Measurements from ENCODE around the gene JADE3.
A peak's percentile ranks its signal among the peaks of the same experiment; 100 is the strongest.
"Not testable (repeated sequence)": the region's sequence is repeated elsewhere in the genome, so short reads cannot be mapped to it uniquely, and the experiment has no call there.

The JADE3 gene

DNA sequence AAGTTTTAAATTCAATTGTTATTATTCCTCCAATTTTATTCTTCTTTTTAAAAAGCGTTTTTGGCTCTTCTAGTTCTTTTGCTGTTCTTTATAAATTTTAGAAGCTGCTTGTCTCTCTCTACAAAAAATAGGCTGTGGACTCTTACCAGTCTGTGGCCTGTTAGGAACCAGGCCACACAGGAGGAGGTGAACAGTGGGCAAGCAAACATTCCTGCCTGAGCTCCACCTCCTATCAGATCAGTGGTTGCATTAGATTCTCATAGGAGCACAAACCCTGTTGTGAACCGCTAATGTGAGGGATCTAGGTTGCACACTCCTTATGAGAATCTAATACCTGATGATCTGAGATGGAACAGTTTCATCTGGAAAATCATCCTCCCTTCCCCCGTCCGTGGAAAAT lies 23.1 kb downstream of the JADE3 start:
- DNase-seq (ENCODE audit: low spot score), result no peak

DNA sequence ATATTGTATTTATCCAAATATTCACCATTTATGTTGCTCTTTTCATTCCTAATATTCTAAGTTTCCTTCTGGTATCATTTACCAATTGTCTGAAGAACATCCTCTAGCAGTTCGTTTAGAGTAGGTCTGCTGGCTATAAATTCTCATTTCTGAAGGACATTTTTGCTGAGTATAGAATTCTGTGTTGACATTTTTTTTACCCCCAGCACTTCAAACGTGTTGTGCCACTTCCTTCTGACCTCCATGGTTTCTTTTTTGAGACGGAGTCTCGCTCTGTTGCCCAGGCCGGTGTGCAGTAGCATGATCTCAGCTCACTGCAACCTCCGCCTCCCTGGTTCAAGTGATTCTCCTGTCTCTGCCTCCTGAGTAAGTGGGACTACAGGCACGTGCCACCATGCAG lies 26.4 kb downstream of the JADE3 start:
- no peak for DNase-seq (ENCODE audit: low spot score)

DNA sequence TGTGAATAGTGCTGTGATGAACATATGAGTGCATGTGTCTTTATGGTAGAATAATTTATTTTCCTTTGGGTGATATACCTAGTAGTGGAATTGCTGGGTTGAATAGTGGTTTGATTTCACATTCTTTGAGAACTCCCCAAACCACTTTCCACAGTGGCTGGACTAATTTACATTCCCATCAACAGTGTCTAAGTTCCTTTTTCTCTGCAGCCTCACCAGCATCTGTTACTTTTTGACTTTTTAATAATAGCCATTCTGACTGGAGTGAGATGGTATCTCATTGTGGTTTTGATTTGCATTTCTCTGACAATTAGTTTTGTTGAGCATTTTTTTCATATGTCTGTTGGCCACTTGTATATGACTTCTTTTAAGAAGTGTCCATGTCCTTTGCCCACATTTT lies 29.1 kb downstream of the JADE3 start:
- DNase-seq (ENCODE audit: low spot score), result no peak

DNA sequence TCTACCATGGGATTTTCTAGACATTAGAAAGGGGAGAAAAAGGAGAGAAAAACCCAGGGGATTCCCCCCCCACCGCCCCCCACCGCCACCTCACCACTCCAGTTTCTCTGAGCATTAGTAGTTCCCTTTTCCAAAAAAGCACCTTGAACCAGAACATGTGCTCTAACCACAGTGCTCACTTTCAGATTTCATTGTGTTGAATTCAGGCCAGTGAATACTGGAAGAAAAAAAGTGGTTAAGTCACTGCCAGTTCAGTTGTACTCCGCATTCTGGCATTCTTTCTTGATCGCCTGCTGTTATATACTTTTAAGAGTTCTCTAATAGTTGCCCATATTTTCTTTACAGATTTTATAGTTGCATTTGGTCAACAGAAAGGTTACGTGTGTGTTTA lies 40.9 kb downstream of the JADE3 start:
- no peak for DNase-seq (ENCODE audit: low spot score)

DNA sequence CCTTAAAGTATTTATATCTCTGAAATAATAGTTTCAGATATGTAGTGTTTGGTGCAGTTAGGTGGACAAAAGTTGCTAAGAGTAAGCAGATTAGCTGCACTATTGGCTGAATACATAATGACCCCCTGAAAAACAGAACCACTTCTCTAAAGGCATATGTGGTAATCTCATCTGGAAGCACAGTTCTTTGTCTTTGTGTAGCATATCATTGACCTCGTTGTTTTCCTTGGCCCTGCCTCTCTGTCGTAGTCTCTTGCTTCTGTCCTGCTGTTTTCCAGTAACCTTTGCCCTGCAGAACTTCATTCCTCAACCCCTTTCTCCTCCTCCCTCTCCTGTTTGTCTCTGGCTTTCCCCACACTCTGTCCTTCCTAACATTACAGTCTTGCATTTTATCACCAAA lies 41.4 kb downstream of the JADE3 start:
- no peak for DNase-seq (ENCODE audit: low spot score)

DNA sequence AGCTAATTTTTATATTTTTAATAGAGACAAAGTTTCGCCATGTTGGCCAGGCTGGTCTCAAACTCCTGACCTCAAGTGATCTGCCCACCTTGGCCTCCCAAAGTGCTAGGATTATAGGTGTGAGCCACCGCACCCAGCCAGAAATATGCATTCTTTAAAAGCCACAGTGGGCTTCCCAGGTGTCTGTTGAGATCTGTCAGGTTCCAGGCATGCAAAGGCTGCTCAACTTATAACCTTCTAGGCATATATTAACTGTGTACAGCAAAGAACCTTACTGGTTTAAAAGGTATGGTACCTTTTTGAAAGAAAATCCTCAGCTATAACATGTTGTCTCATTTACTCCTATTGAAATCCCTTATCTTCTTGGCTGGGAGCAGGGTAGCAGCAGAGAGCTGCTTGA lies 42.5 kb downstream of the JADE3 start:
- no peak for DNase-seq (ENCODE audit: low spot score)

DNA sequence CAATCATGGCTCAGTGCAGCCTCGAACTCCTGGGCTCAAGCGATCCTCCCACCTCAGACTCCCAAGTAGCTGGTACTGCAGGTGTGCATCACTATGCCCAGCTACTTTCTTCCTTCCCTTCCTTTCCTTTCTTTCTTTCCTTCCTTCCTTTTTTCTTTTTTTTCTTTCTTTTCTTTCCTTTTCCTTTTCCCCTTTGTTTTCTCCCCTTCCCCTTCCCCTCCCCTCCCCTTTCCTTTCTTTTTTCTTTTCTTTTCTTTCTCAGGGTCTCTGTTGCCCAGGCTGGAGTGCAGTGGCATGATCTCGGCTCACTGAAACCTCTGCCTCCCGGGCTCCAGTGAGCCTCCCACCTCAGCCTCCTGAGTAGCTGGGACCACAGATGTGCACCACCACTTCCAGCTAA lies 44.4 kb downstream of the JADE3 start:
- DNase-seq (ENCODE audit: low spot score), result not testable (repeated sequence)

DNA sequence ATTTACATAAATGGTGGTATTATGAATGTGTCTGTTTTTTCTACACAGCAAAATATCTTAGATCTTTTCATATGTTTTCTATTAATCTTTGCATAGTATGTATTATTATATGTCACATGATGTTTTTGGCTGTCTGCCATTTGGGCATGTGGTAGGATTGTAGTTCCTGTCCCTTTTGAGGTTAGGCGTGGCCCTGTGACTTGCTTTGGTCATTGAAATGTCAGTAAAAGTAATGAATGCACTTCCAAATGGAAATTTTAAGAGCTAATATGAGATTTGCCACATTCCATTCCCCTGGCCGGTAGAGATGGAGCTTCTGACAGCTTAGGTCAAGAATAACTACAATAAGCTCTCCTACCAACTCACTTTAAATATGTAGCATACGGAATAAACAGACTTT lies 45.1 kb downstream of the JADE3 start:
- no peak for DNase-seq (ENCODE audit: low spot score)

DNA sequence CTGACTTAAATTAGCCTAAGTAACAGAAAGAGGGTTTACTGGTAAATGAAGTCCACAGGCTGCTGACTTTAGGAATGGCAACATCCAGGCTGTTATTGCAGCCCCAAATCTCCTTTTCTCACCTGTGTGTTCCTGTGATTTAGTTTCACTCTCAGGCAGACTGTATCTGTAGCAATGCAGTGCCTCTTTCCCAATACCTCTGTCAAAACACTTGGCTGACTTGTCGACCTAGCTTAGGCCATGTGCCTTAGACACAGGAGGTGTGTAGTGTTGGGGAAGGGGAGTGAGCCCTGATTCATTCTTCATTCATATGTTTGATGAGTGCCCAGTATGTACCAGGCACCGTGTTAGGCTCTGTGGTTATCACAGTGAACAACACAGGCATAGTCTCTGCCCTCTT lies 46.9 kb downstream of the JADE3 start:
- DNase-seq (ENCODE audit: low spot score), result no peak

DNA sequence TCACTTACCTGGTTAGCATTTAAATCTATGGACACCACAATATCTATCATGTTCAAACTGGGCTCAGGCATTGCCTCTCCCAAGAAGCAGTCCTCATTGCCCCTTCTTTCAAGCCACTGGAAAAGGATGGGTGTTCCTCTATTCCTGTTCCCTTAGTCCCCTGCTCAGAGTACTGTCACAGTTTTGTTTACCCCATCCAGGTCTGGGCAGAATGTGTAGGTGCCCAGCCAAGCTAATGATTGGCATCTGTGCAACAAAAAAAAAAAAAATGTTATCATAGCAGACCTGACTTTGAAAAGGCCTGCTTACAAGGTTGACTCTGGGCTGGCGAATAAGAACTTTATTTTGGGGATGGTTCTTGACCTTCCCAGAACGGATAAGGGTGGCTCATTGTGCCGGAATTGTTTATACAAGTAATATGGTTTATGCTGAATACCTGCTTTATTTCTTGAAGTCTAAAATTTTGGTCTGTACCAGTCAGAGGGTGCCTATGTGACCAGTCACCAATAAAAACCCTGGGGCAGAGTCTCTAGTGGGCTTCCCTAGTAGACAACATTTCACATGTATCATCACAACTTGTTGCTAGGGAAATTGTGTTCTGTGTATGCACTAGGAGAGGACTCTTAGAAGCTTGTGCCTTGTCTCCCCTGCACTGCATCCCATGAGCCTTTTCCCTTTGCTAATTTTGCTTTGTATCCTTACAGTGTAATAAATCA lies 47.9 kb downstream of the JADE3 start:
- DNase-seq (ENCODE audit: low spot score), result no peak

DNA sequence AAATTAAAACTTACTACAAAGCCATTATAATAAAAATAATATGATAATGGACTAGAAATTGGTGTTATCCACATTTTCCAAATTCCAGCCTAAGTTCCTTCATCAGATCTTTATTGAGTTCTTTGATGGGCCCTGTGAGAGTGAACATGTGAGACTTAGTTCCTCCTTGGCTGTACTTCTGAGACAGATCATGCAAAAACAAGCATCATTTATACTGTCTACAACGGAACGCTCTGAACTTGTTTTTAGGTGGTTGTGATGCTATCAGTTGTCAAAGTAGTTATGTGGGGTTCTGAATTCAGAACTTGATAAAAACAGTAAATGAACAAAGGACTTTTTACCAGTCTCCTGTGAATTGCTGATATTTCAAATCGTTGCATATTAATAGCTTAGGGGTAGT lies 48.9 kb downstream of the JADE3 start:
- DNase-seq (ENCODE audit: low spot score), result no peak

DNA sequence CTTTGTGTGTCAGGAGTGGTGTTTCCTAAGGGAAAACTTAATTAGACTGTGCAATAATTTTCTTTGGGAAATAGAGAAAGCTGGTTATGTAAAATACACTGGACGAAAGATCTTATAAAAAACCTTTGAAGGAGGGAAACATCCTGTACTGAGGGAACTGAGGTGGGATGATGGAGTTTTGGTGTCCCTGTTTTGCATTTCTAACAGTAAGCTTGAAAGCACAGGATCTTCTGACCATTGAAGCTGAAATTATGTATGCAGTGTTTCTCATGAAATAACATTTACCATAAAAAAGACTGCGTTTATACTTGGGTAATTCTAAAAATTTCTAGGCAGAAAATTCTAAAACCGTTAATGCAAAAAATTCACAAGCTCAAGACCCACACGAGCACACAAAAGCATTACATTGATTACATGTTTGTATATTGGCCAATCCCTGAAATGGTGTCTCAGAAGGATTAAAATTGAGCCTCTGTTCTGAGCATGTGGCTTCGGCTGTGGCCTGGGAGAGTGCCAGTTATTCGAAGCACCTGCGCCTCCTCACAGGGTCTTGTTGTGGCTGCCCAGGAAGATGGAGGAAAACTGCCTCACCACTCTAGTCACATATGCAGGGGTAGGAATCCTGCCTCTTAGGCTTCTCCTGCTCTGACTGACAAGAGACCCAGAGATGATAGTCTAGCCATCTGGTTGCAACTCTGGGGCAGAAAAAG lies 49.5 kb downstream of the JADE3 start:
- peak; percentile 15 for DNase-seq (ENCODE audit: low spot score)

DNA sequence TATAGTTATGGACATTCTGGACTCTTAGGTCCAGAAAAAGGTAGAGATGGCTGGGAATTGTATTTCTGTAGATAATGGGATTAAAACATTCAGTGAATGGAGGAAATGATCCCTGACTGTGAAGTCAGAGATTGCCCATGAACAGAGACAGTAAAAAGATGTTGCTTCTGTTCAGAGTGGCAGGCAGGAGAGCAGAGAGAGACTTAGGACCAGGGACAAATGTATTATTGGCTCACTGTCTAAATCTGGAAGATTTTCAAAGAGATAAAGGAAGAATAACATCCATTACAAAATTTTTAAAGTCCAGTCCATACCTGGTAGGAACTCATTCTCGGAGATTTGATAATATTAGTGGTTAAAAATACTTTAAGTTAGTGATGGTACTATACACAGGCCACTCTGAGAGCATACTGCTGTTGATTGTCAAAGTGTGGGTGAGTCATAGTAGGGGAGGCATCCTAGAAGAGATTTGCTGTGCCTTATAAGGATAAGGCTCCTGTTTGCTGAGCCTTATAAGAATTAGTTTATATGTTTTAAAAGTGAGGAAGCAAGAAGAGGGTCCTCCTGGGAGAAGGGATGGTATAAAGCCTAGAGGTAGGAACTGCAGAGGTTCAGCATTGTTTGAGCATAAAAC lies 53.0 kb downstream of the JADE3 start:
- DNase-seq (ENCODE audit: low spot score), result no peak

DNA sequence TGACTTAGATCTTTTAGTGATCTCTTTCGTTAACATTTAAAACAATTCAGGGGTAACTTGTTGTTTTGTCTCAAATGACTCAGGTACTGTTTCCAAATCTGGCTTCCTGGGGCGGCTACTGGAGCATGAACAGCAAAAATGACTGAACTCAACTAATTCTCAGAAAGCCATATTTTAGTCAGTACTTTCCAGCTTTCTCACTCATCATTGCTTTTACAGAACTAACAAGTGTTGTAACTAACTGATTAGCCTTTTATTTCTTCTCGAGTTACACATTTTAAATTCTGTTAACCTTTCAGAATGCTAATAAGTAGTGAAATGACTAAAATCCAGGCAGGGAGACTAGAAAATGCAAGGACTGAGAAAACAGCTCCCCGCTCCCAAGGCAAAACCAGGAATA lies 55.3 kb downstream of the JADE3 start:
- no peak for DNase-seq (ENCODE audit: low spot score)

DNA sequence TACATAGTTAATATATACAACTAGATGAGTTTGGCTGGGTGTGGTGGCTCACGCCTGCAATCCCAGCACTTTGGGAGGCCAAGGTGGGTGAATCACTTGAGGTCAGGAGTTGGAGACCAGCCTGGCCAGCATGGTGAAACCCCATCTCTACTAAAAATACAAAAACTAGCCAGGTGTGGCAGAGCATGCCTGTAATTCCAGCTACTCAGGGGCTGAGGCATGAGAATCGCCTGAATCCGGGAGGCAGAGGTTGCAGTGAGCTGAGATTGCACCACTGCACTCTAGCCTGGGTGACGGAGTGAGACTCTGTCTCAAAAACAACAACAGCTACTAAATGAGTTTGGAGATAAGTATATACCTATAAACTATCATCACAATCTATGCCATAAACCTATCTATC lies 64.8 kb downstream of the JADE3 start:
- DNase-seq (ENCODE audit: low spot score), result not testable (repeated sequence)

DNA sequence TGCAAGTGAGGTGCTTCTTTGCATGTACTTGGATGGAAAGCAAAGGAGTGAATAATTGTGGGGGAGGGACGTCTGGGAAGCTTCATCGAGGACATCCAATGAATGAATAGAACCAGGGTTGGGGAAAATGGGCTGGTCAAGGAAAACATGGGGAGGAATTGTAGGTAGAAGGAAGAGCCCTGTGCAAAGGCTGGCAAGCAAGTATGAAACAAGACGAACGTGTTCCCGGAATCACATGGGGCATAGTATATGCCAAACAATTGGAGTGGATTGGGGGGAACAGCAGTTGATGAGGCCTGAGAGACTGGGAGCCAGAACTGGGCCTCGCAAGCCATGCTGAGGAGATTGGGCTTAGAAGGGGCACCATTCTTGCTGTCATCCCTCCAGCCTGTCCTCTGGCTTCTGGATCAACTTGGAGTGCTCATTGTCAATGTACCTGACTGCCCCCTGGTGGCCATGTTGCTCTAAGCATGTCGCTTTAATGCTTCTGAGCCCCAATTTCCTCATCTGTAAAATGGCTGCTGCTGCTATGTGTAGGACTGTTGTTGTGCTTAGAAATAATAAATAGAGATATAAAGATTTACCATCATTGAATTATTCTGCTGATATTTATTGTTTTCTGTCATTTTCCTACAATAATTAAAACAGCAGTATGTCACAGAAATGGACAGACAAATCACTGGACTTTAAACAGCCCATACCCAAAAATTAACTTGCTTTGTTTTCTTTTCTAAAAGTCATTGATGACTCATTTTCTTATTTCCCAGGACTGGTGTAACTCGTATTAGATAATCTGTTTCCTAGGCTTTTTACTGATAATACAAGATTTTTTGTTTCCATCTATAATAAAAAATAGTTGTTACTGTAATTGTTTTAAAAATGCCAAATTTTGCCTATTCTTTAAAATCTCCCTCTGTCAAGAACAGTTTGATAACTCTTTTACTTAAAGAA lies 66.4 kb downstream of the JADE3 start:
- DNase-seq (ENCODE audit: low spot score), result peak; percentile 46

DNA sequence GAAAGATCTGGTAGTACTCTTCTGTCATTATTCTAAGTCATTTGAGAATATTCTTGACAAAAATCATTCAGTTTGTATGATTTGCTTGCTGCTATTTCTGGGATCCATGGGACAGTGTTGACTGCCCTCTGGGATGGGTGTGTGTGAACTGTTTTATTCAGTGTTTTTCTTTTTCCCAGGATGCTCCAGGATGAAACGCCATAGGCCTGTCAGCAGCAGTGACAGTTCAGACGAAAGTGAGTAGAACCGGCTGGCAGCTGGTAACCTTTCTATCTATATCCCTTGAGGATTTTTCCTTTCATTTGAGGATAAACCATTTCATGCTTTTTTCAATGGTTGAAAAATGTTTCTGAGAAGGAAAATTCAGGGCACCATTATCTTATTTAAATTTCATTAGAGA lies 72.5 kb downstream of the JADE3 start:
- DNase-seq (ENCODE audit: low spot score), result no peak

DNA sequence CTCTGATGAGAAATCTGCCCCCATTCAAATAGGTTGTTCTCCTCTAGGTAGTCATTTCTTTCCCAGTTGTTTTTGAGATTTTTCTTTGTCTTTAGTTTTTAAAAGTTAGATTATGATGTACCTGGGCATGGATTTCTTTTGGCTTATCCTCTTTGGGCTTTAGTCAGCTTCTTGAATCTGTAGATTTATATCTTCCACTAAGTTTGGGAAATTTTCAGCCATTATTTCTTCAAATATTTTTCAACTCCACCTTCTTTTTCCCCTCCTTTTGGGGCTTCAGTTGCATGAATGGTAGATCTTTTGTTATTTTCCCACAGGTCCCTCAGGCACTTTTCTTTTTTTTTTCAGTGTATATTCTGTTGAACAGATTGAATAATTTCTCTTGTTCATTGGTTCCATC lies 77.3 kb downstream of the JADE3 start:
- DNase-seq (ENCODE audit: low spot score), result no peak

DNA sequence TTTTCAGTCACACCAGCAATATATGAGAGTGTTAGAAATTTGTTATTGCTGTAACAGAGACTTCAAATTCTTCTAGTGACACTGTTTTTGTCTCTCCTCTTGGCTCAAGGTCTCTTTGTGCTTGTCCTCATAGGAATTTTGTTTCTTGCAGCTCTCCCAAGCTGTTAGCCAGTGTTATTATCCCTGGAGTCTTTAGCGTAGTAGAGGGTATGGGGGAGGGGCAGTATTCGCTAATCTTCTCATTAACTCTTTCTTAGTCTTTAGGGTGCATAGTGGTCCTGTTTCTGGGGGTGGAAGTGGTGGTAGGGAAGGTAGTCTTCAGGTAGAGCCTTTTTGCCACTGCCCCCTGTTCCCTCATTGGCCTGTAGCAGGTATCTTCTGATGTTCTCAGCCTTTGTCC lies 79.4 kb downstream of the JADE3 start:
- DNase-seq (ENCODE audit: low spot score), result no peak

DNA sequence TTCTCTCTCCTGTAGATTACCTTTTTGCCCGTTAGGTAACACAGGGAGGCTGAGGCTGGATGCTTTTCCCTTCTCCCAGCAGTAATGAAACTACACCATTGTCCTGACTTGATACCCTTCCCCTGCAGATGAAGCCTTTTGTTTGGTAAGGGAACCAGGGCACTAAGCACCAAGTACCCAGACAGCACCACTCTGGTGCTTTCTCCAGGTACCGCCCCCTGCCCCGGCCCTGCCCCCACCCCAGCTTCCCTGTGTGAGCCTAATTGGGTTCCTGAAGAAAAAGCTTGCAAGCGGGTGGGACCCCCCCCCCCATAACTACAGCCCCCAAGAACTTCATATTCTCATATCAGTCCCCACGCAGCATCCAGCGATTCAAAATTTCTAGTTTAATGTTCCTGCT lies 79.8 kb downstream of the JADE3 start:
- DNase-seq (ENCODE audit: low spot score), result no peak

DNA sequence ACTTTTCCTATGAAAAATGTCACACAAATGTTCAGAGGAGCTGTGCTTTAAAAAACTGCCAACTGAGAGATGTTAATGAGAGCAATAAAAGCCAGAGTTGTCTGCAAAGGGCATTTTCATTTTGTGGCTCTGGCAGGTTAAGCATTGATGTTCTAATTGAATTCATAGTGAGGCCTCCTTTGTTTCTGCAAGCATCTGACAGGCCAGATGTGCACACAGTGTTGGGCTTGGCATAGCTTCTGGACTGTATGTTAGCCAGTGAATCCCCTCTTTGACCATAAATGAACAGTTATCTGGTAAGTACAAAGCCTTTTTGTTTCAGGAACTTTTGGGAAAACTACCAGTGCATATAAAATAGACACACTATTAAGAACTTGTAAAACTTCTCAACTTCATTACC lies 81.9 kb downstream of the JADE3 start:
- no peak for DNase-seq (ENCODE audit: low spot score)

DNA sequence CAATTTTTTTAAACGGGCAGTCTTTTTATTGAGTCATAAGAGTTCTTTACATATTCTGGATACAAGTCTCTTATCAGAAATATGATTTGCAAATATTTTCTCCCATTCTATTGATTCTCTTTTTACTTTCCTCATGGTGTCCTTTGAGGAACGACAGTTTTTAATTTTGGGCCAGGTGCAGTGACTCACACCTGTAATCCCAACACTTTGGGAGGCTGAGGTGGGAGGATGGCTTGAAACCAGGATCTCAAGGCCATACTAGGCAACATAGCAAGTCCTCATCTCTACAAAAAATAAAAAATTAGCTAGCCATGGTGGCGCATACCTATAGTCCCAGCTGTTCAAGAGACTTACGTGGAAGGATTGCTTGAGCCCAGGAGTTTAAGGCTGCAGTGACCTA lies 99.9 kb downstream of the JADE3 start:
- no peak for DNase-seq (ENCODE audit: low spot score)

Data from cerebellar cortex (tissue), 1 donor.